ENCODE measurements around the gene ZBTB24.
A peak's percentile ranks its signal among the peaks of the same experiment; 100 is the strongest.

The ZBTB24 gene

DNA sequence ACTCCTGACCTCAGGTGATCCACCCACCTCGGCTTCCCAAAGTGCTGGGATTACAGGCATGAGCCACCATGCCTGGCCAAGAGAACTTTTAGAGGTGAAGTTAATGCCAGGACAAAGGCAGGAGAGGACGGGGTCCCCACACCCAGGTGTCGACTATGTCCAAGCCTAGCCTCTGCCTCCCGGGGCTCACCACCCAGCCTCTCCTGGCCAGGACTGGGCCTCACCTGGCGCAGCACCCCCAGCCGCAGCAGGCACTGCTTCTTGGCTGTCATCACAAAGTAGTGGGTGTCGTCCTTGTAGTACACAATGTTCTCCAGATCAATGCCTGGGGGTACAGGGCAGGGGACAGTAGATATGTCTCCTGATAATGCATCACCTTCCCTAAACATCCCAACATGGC, 31.6 kb downstream of the ZBTB24 start:
- DNase-seq (ENCODE audit: low spot score), result no peak

DNA sequence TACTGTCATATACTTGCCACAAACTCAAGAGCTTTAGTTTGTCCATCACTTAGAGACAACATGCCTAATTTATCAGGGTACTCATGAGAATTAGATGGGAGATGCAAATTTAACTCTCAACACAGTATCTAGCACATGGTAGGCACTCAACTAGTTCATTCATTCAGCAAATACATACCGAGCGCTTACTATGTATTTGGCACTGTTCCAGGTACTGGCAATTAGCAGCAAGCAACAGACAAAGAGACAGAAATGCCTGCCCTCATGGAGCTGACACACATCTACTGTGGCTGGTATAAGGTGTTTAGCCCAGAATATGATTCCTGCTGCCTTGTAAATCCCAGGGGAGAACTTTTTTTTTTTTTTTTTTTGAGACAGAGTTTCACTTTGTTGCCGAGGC, 32.2 kb downstream of the ZBTB24 start:
- DNase-seq (ENCODE audit: low spot score), result no peak

DNA sequence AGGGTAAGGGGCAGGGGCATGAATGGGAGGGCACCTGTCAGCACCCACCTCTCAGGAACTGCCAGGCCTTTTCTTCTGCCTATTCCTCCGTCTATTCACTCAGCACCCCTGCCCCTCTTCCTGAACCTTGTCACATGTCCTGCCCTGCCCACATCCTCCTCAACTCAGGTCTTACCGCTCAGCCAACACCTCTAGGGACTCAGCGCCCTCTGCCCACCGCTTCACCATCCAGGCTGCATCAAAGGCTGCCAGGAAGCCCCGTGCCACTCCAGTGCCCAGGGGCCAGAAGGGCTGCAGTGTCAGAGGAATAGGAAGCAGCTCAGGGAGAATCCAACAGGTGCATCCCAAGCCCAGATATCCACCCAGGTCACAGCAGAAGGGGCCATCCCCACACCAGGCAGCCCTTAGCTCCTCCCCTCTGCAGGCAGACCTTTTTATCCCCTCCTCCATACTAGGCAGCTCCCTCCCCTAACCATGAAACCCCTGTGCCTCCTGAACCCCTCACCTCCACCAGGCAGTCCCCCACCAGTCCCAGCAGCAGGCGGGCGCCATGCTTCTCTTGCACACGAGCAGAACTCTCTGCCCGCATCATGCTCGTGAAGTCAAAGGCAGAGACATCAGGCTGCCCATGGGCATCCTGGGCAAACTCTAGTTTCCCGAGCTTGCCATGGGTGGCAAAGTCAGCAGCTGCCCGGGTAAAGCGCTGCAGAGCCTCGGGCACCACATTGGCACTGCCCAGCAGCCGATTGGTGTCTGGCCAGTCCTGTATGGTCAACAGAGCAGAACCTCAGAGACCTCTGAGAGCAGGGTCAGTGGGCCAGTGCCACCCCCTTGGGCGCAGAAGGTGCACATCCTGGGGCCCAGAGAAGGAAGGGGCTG, 33.0 kb downstream of the ZBTB24 start:
- DNase-seq (ENCODE audit: low spot score), result no peak

DNA sequence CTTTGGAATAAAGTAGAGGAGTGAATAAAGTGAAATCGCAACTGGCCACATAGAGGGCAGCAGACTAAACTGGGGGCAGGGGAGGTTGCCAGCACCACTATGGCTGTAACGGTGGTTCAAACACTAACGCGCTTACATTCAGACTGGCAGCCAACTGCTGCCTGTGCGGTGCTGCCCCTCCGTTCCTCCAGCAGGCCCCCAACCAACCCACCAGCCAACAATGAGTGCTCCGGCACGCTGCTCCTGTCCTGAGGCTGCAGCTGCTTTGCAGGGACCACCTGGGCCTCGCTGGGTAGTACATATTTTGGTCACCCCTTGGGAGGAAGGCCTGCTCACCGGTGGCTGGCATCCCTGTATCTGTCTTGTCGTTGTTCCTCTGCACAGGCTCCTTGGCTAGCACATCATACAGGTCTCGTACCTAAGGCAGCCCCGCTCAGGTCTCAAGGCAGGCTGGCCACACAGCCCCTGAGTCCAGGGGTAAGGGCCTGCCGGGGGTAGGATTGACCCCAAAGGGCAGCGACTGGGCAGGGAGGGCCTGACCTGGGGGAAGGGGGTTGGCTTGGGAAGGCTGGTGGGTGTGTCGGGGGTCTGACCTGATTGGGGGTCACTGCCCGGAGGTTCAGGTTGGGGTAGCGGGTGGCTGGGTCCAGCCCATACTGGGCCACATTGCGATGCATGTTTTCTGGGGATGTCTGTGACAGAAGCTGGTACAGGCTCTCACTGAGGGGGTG, 33.8 kb downstream of the ZBTB24 start:
- DNase-seq (ENCODE audit: low spot score), result no peak

DNA sequence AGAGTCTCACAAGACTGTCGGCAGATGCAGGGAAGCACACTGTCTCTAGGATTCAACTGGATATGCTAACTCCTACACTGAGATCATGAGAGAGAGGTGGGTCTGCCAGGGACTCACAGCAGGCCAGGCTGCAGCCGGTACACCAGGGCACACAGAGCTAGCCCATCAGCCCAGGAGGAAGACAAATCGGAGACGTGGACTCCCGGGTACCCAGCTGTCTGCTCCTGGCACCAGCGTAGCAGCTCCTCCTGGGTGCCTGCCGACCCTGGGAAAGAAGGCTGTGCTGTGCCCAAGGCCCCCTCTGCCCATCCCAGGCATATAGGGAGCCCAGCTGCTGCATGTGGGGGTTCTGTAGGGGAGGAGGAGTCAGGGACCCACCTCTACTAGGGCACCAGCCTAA, 34.4 kb downstream of the ZBTB24 start:
- DNase-seq (ENCODE audit: low spot score), result no peak

DNA sequence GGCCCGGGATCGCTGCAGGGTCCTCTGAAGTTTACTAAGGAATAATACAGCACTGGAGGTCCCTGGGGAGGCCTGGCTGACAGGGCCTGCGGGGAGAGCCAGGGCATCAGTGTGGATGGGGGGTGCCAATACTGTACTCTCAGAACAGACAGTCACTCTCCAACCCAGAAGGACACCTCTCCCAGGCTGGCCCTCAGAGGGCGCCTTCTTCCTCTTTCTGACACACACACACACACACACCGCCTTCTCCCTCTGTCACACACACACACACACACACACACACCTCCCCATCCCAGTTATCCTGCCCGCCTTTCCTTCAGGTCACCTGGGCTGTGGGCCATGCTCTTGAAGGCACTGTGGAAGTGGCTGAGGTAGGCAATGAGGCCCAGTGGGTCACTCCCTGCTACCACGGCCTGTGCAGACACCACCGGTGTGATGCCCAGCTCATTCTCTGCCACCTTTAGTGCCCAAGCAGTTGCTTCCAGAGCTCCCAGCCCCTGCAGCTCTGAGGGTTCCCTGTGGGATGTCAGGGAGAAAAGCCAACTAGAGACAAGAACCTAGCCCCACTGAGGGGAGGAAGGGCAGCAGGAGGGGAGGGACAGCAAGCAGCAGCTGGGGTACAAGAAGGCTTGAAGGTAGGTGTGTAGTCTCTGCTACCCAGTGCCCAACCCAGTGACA, 35.0 kb downstream of the ZBTB24 start:
- no peak for DNase-seq (ENCODE audit: low spot score)

DNA sequence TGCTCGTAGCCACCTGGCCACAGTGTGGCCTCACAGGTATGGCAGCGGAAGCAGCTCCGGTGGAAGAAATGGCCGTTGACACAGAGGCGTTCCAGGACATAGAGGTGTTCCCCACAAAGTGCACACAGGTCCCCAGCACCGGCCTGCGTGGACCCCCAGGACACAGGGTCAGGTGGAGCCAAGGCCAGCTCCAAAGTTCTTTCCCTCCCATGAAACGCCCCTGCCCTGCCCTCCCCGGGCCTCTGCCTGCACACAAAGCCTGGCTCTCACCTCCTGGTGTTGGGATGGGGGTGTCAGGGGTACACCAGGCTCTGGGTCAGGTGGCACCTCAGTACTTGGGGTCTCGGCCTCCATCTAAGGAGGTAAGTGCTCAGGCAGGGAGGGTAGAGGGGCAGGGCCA, 35.9 kb downstream of the ZBTB24 start:
- DNase-seq (ENCODE audit: low spot score), result no peak

DNA sequence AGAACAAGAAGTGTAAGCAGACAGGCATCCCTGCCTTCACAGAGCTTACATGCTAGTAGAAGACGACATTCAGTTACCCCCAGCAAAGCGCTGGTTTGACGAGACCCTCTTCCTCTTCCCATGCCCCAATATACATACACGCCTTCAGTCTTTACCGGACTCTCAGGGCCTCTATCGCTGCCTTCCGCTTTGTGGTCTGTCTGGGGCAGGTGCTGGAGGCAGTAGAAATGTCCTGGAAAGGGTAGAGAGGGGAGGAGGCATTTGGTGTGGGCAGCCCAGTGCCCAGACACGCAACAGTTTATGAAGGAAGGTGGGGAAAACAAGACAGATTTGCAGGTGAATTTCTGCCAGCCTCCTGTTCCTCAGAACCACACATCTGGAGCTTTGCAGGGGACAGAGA, 36.5 kb downstream of the ZBTB24 start:
- DNase-seq (ENCODE audit: low spot score), result no peak

DNA sequence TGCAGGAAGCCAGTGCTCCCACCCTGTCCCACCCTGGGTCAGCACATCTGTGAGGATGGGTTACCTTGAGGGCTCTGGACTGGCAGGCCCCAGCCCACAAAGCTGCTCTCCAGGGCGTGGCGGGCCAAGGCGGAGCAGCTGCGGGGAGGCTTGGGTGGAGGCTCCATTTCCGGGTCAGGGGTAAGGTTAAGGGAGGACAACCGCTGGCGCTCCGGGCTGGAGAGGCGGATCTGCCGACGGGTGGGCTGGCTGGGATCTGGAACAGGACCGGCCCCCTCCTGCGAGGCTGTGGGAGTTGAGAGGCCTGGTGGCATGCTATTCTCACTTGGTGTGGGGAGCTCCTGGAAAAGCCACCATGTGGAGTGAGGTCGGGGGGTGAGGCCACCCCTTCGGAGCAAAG, 36.9 kb downstream of the ZBTB24 start:
- DNase-seq (ENCODE audit: low spot score), result no peak

DNA sequence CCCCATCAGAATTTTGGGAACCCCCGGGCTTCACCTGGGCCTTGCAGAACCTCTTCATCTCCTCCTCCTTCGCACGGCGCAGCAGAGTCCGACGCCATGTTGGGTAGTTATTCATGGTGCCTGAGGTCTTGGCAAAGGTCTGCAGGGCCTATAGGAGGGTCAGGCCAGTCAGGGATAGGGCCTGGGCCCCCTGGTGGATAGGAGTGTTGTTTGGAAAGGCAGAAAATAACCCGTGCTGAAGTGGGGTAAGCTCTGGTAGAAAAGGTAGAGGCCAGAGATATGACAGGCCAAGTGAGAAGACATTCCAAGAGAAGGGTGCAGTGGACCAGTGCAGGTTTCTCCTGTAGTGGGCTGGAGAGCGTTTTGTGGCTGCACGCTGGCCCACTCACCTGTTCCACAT, 37.6 kb downstream of the ZBTB24 start:
- peak; percentile 71 for DNase-seq (ENCODE audit: low spot score)

DNA sequence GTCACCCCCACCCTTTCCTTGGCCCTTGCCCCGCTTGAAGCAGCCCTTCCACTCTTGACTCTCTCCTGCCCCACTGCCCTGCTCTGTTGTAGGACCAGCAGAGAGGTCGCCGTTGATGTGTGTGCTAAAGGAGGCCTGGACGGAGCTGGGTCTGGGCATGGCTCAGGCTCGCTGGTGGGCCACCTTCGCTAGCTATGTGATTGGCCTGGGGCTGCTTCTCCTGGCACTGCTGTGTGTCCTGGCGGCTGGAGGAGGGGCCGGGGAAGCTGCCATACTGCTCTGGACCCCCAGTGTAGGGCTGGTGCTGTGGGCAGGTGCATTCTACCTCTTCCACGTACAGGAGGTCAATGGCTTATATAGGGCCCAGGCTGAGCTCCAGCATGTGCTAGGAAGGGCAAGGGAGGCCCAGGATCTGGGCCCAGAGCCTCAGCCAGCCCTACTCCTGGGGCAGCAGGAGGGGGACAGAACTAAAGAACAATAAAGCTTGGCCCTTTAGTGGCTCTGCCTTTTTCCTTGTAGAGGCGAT, 39.5 kb downstream of the ZBTB24 start:
- DNase-seq (ENCODE audit: low spot score), result no peak

DNA sequence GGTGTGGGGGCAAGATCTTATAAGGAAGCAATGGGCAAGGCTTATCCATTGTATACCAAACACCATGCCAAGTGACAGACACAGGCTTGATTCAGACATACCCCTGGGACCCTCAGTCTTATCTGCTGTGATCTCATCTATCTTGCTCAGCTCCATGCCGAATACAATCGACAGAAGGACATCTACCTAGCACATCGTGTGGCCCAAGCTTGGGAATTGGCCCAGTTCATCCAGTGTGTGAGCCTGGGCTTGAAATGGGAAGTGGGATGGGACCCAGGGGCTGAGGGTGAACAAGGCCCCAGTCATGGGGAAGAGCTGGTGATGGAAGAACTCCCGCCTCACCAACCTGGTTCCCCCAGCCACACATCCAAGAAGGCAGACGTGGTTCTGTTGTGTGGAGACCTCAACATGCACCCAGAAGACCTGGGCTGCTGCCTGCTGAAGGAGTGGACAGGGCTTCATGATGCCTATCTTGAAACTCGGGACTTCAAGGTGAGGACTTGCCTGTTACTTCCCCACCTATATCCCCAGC, 40.6 kb downstream of the ZBTB24 start:
- no peak for DNase-seq (ENCODE audit: low spot score)

DNA sequence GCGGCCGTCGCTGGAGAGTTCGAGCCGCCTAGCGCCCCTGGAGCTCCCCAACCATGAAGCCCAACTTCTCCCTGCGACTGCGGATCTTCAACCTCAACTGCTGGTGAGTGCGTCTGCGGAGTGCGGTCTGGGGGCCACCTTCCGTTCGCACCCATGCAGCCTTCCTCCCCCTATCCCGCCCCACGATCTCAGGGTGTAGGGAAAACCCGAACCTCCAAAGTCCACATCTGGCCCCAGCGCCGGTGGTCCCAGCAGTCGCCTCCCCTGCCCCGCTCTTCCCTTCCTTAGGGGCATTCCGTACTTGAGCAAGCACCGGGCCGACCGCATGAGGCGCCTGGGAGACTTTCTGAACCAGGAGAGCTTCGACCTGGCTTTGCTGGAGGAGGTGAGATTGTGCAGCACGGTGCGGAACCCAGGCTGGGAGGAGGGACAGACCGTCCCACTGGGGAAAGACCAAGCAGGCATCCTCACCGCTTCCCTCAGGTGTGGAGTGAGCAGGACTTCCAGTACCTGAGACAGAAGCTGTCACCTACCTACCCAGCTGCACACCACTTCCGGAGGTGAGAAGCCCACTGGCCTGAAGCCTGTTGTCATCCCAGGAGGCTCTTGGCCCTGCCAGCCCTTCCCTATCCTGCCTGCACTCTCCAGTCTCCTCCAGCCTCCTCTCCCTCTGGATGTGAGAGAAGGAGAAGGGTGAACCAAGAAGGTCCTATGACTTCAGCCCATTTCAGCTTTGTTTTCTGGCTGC, 41.8 kb downstream of the ZBTB24 start:
- peak; percentile 77 for DNase-seq (ENCODE audit: low spot score)

DNA sequence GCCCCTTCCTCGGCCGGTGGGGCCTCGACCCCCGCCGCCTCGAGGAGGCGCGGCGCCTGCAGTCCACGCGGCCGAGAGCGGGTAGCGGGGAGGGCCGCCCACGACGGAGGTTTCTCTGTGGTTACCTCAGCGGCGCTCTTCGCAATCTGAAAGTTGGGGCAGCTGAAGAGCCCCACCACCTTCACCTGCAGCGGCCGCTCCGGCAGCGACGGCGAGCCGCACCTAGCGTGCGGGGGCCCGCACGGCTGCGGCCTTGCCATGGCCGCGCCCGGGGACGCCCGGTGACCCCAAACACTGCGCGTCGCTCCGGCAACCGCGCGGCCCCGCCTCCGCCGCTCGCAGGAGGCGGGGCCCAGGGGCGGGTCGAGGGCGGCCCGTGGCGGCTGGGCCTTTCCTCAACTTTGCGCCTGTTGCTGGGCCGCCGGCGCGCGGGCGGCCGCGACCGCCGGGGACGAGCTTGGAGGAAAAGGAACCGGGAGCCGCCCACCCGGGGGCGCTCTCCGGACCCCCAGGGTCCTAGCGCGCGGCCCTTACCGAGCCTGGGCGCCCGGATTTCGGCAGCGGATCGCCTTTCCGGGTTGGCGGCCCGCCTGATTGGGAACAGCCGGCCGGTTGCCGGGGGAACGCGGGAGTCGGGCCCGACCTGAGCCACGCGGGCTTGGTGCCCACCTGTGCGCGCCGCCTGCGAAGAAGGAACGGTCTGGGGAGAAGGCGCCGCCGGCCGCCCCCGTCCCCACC, 42.5 kb downstream of the ZBTB24 start, which contains the start of the genes PPIL6 and SMPD2:
Gene PPIL6, minus strand, starts transcription at position 298 of the 738 bp plus-strand sequence. Its CDS starts 38 bp downstream, at position 260.
Gene SMPD2, plus strand, starts transcription at position 394 of the 738 bp plus-strand sequence. CDS start 398 bp downstream, outside the sequence.
- peak; percentile 90 for DNase-seq (ENCODE audit: low spot score)

DNA sequence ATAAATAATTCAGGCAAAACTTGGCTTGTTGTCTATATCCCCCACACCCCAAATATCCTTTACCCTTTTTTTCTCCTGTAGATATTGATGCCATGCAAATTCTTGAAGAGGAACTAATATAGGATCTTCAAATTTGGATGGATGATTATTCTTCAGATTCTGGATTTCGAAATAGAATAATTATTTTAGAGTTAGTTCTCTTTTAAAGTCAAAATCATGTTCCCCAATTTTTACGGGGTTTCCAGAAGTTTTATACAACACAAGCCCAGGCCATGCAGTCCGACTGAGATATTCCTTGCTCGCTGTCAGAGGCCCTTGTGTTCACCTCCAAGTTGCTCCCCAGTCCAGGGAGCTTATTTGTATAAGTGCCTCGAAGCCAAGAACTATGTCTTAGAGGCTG, 47.0 kb downstream of the ZBTB24 start:
- no peak for DNase-seq (ENCODE audit: low spot score)

DNA sequence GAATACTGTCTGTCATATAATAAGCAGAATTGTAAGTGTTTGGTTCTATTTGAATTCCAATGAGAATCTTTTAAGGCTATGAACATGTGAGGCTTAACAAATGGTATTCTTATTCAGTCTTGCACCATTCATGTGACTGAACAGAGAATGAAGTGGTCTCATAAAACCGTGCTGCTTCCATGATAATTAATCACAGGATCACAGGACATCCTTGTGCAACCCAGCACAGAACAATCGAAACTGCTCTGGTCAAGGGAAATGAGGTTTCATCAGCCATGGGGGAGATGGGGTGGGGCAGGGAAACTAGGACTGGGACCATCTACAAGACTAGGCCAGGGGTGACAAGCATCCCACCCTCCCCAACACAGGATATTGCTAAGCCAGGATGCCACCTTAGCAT, 48.6 kb downstream of the ZBTB24 start:
- DNase-seq (ENCODE audit: low spot score), result no peak

DNA sequence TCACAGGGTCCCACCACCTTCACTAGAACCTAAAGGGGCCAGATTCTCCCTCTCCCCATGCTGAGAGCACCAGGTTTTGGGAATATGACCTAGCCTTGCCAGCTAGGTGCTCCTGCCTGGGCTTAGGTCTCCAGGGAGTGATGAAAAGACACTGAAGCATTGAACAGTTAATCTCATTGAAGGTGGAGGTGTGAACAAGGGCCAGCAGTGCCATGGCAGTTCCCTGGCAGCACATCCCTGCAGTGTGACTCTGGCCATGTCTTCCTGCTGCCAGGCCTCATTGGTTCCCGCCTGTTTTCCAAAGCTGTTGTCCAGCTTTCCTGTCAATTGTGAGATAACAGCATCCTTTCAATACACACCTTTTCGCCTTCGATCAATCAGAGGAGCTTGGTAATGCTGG, 53.5 kb downstream of the ZBTB24 start:
- no peak for DNase-seq (ENCODE audit: low spot score)

DNA sequence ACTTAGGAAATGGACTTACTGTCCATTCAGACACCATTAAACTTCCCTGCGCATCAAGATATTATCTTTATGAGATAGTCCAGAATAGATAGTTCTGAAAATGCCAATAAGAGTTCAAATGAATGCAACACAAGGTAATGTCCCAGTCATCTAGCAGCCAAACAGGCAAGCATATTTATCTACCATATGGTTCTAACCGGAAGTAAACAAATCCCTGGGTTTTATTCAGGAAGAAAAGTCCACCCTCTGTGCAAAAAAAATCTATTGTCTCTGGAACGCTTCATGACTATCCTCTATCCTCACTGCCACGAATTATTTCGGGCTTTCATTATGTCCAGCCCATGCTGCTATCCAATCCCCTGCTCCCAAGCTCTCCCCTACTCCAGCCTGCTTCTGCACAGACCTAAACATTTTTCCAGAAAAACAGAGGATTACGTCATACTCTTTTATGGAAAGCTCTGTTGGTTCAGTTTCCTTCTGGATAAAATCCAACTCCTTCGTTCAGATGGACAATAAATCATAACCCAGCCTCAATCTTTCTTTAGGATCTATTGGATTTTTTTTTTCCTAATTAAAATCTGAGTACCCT, 54.0 kb downstream of the ZBTB24 start:
- DNase-seq (ENCODE audit: low spot score), result no peak

DNA sequence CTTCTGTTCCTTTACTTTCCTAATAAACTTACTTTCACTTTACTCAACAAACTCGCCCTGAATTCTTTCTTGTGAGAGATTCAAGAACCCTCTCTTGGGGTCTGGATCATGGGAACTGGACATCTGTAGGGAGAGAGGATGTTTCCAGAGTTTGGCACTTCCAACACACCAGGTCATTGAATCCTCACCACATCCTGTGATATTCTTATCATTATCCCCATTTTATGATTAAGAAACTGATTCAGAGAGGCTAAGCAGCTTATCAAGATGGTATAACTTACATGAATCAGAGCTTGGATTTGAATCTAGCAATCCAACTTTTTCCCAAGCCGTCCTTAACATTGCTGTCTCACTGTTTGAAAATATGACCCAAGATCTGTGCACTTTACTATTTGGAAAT, 58.1 kb downstream of the ZBTB24 start:
- no peak for DNase-seq (ENCODE audit: low spot score)

DNA sequence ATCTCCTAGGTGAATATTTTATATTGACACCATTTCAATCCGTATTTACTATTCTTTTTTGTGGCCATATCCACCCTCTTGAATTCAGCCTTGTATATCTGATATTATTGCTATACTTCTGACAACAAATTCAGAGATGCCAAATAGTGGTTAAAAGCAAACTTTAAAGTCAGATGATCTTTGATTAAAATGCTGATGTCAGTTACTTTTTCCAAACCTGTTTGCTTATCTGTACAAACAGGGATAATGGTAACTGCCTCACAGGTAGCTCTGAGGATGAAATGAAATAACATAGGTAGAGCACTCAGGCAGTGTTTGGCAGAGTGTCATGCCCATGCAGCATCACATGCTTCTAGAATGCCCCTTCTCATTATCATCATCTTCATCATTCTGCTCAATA, 61.8 kb downstream of the ZBTB24 start:
- DNase-seq (ENCODE audit: low spot score), result no peak
